ENCODE measurements around the gene KLRK1. TPM values are rescaled to one million over a fixed set of nuclear protein-coding genes. Genes with fewer than 3 reads are reported as not detected.
A peak's percentile ranks its signal among the peaks of the same experiment; 100 is the strongest.

KLRK1 gene
- total RNA-seq, 4 donors from 2014 or later = 0.76 to 2.9 (median 0.76) TPM; not detected in 1

- Histone ChIP-seq H3K4me3 (no peak overlapping the region), H3K9me3 (no peaks in the 10 kb centered on the region), H3K4me1 (peaks cover 0 to 8% of the 10 kb centered on the region in 2 donors), H3K27ac (peak overlapping the region; percentile 94 to 98), H3K27me3 (no peaks in the 10 kb centered on the region), H3K36me3 (no peaks in the 10 kb centered on the region)
- intact Hi-C loops (cut with DNase I; ENCODE audit: low total_unique reads) = loop anchor here (10.0 kb wide), 1 partner anchor 148 kb away; the partner anchor contains the start of gene GABARAPL1
- DNase-seq = no peak
- TF ChIP-seq POLR2A (IDR thresholded peaks at IDR 0.05) (no peak), CTCF (IDR thresholded peaks at IDR 0.05) (no peak)
Measured at GRCh38 chr12:10362325-10362724, 27.5 kb downstream of the KLRK1 start.

GRCh38 chr12:10361622-10362021, 28.2 kb downstream of the KLRK1 start:
- no peaks in the 10 kb centered on the region for H3K27me3 ChIP-seq
- H3K4me1 ChIP-seq = peaks cover 0 to 6% of the 10 kb centered on the region in 2 donors
- peak overlapping the region; percentile 94 to 98 for H3K27ac ChIP-seq
- no peak overlapping the region for H3K4me3 ChIP-seq
- intact Hi-C loops (cut with DNase I; ENCODE audit: low total_unique reads) = loop anchor here (10.0 kb wide), 1 partner anchor 147 kb away; the partner anchor contains the start of gene GABARAPL1
- no peaks in the 10 kb centered on the region for H3K36me3 ChIP-seq
- no peak for DNase-seq
- no peaks in the 10 kb centered on the region for H3K9me3 ChIP-seq
- TF ChIP-seq CTCF (IDR thresholded peaks at IDR 0.05) (no peak), POLR2A (IDR thresholded peaks at IDR 0.05) (no peak)

- Histone ChIP-seq H3K27ac (peak overlapping the region; percentile 94 to 98), H3K4me3 (no peak overlapping the region), H3K36me3 (no peaks in the 10 kb centered on the region), H3K27me3 (no peaks in the 10 kb centered on the region), H3K9me3 (no peaks in the 10 kb centered on the region), H3K4me1 (peaks cover 0 to under 1% of the 10 kb centered on the region in 2 donors)
- no peak for DNase-seq
- TF ChIP-seq CTCF (IDR thresholded peaks at IDR 0.05) (no peak), POLR2A (IDR thresholded peaks at IDR 0.05) (no peak)
- intact Hi-C loops (cut with DNase I; ENCODE audit: low total_unique reads) = loop anchor here (10.0 kb wide), 1 partner anchor 146 kb away; the partner anchor contains the start of gene GABARAPL1
Measured at GRCh38 chr12:10361084-10361483, 28.8 kb downstream of the KLRK1 start.

GRCh38 chr12:10358969-10359368, 30.9 kb downstream of the KLRK1 start:
- DNase-seq = no peak
- Histone ChIP-seq H3K36me3 (no peaks in the 10 kb centered on the region), H3K9me3 (no peaks in the 10 kb centered on the region)

GRCh38 chr12:10358131-10358530, 31.7 kb downstream of the KLRK1 start:
- no peak overlapping the region for H3K4me3 ChIP-seq
- no peak for TF ChIP-seq POLR2A (IDR thresholded peaks at IDR 0.05)
- TF ChIP-seq CTCF (IDR thresholded peaks at IDR 0.05) = no peak
- DNase-seq = no peak
- no peaks in the 10 kb centered on the region for H3K4me1 ChIP-seq
- H3K27me3 ChIP-seq = no peaks in the 10 kb centered on the region
- H3K27ac ChIP-seq = no peak overlapping the region
- no peaks in the 10 kb centered on the region for H3K9me3 ChIP-seq
- H3K36me3 ChIP-seq = no peaks in the 10 kb centered on the region
- intact Hi-C loops (cut with DNase I; ENCODE audit: low total_unique reads) = no loop called here

More at GRCh38 chr12:10358969-10359368, 30.9 kb downstream of the KLRK1 start:
- Histone ChIP-seq H3K27ac (no peak overlapping the region), H3K4me3 (no peak overlapping the region), H3K4me1 (no peaks in the 10 kb centered on the region), H3K27me3 (no peaks in the 10 kb centered on the region)
- intact Hi-C loops (cut with DNase I; ENCODE audit: low total_unique reads) = no loop called here
- no peak for TF ChIP-seq POLR2A (IDR thresholded peaks at IDR 0.05)
- TF ChIP-seq CTCF (IDR thresholded peaks at IDR 0.05) = no peak

Measured in uterus (tissue), 4 donors.